ENCODE data around the gene TMEM183A.

The TMEM183A gene

GRCh38 chr1:203043830-203044545 is 36.8 kb downstream of the TMEM183A start:
- Histone ChIP-seq H3K9me3 (ENCODE audit: low read length) (no peaks in the 10 kb centered on the region), H3K27me3 (ENCODE audit: control insufficient read depth in 1 of 2, insufficient read depth in 2 of 2, low read length in 2 of 2) (no peaks in the 10 kb centered on the region), H3K9ac (ENCODE audit: low read length) (no peak overlapping the region), H3K36me3 (ENCODE audit: insufficient read depth, low read length) (no peaks in the 10 kb centered on the region), H3K27ac (ENCODE audit: low read depth, low read length) (no peak overlapping the region), H3K4me1 (ENCODE audit: insufficient read depth, low read length) (peaks cover 17% of the 10 kb centered on the region), H3K4me3 (ENCODE audit: low read depth in 1 of 2, low read length in 2 of 2) (no peak overlapping the region)

DNA sequence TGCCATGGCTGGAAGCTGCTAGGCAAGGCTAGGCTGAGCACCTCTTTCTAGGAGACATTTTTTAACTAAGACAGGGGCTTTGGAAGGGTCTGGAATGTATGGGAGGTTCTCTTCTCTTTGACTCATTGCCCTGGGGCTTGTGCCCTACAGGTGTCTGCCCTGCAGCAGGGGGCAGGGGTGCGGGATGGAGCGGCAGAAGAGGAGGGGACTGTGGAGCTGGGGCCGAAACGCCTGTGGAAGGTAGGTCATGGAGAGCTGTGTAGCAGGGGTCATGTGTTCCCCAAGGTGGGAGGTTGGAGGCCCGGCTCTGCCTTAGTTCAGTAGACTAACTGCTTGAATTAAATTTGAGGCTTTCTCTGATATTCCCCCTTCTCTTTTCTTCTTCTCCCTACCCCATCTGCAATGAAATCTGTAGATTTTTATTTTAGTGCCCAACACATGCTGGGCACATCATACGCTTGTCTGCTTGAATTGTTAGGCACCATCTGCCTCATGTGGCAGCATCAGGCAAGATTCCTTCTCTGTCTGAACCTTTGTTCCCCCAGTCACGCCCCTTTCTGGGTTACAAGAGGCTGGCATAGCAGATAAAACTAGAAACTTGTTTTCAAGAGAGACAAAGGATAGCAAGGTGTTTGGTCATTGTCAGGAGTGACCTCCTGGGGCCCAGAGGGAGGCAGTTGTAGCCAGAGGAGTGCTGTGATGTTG is 37.5 kb downstream of the TMEM183A start:
- Histone ChIP-seq H3K4me3 (ENCODE audit: low read depth in 1 of 2, low read length in 2 of 2) (no peak overlapping the region), H3K4me1 (ENCODE audit: insufficient read depth, low read length) (peaks cover 10% of the 10 kb centered on the region), H3K9ac (ENCODE audit: low read length) (no peak overlapping the region), H3K36me3 (ENCODE audit: insufficient read depth, low read length) (no peaks in the 10 kb centered on the region), H3K27me3 (ENCODE audit: control insufficient read depth in 1 of 2, insufficient read depth in 2 of 2, low read length in 2 of 2) (no peaks in the 10 kb centered on the region), H3K27ac (ENCODE audit: low read depth, low read length) (no peak overlapping the region), H3K9me3 (ENCODE audit: low read length) (no peaks in the 10 kb centered on the region)

GRCh38 chr1:203045336-203045735 is 38.2 kb downstream of the TMEM183A start:
- no peak overlapping the region for H3K27ac ChIP-seq (ENCODE audit: low read depth, low read length)
- H3K9ac ChIP-seq (ENCODE audit: low read length) = no peak overlapping the region
- no peaks in the 10 kb centered on the region for H3K9me3 ChIP-seq (ENCODE audit: low read length)
- no peaks in the 10 kb centered on the region for H3K36me3 ChIP-seq (ENCODE audit: insufficient read depth, low read length)
- no peaks in the 10 kb centered on the region for H3K27me3 ChIP-seq (ENCODE audit: control insufficient read depth in 1 of 2, insufficient read depth in 2 of 2, low read length in 2 of 2)
- H3K4me1 ChIP-seq (ENCODE audit: insufficient read depth, low read length) = peaks cover 10% of the 10 kb centered on the region
- no peak overlapping the region for H3K4me3 ChIP-seq (ENCODE audit: low read depth in 1 of 2, low read length in 2 of 2)

DNA sequence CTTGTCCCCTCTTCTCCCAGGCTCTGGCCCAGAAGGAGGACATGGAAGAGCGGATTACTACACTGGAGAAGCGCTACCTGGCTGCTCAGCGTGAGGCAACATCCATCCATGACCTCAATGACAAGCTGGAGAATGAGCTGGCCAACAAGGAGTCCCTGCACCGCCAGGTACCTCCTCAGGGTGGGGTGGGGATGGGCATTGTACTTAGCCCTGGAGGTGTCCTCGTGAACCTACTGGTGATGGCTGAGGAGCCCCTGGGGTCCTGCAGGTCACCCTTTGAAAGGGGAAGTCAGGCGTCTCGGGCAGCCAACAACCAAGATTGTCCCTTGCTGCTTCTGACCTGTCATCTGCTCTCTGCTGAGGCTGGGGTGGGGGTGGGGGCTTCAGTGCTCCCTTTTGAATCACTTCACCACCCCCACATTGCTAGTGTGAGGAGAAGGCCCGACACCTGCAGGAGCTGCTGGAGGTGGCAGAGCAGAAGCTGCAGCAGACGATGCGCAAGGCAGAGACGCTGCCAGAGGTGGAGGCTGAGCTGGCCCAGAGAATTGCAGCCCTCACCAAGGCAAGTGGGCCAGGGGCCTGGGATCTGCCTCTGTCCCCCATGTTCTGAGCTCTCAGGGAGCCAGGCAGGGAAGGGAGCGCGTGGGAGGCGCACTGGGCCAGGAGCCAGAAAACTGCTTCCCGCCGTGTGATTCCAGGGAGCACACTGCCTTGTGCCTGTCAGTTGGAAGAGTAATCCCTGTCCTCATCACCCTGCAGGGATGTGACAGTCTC is 38.8 kb downstream of the TMEM183A start:
- Histone ChIP-seq H3K27ac (ENCODE audit: low read depth, low read length) (no peak overlapping the region), H3K36me3 (ENCODE audit: insufficient read depth, low read length) (no peaks in the 10 kb centered on the region), H3K9me3 (ENCODE audit: low read length) (no peaks in the 10 kb centered on the region), H3K9ac (ENCODE audit: low read length) (no peak overlapping the region), H3K27me3 (ENCODE audit: control insufficient read depth in 1 of 2, insufficient read depth in 2 of 2, low read length in 2 of 2) (no peaks in the 10 kb centered on the region), H3K4me3 (ENCODE audit: low read depth in 1 of 2, low read length in 2 of 2) (no peak overlapping the region), H3K4me1 (ENCODE audit: insufficient read depth, low read length) (peaks cover 10% of the 10 kb centered on the region)

DNA sequence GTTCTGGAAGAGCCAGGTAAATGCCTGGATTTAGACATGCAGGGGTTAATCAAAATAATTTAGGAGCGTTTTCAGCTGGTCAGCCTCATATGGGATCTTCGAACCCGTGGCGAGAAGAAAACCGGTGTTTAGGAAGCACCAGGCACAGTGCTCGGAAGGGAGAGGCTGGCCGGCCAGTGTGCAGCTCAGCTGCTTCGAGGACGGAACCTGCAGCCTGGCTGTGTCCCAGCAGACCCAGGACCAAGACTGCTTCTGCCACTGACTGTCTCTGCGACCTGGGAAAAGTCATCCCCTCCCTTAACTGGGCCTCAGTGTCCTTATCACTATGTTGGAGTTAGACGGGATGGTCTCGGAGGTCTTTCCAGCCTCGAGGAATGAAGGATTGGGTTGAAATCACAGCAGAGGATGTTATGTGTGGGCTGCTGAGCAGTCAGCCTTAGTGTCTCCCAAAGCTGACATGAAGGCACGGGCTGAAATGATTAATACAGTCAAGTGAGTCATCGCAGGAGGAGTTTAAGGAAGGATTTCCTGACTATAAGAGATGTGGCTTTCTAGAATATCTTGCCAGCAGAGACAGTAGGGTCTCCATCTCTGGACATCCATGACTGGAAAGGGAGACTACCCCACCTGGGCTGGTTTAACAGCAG is 39.9 kb downstream of the TMEM183A start:
- Histone ChIP-seq H3K9ac (ENCODE audit: low read length) (no peak overlapping the region), H3K4me1 (ENCODE audit: insufficient read depth, low read length) (peaks cover 10% of the 10 kb centered on the region), H3K27me3 (ENCODE audit: control insufficient read depth in 1 of 2, insufficient read depth in 2 of 2, low read length in 2 of 2) (no peaks in the 10 kb centered on the region), H3K9me3 (ENCODE audit: low read length) (no peaks in the 10 kb centered on the region), H3K4me3 (ENCODE audit: low read depth in 1 of 2, low read length in 2 of 2) (no peak overlapping the region), H3K27ac (ENCODE audit: low read depth, low read length) (no peak overlapping the region), H3K36me3 (ENCODE audit: insufficient read depth, low read length) (no peaks in the 10 kb centered on the region)

- Histone ChIP-seq H3K27ac (ENCODE audit: low read depth, low read length) (no peak overlapping the region), H3K4me1 (ENCODE audit: insufficient read depth, low read length) (peaks cover 10% of the 10 kb centered on the region), H3K27me3 (ENCODE audit: control insufficient read depth in 1 of 2, insufficient read depth in 2 of 2, low read length in 2 of 2) (no peaks in the 10 kb centered on the region), H3K36me3 (ENCODE audit: insufficient read depth, low read length) (no peaks in the 10 kb centered on the region), H3K4me3 (ENCODE audit: low read depth in 1 of 2, low read length in 2 of 2) (no peak overlapping the region), H3K9me3 (ENCODE audit: low read length) (no peaks in the 10 kb centered on the region), H3K9ac (ENCODE audit: low read length) (no peak overlapping the region)
Measured at GRCh38 chr1:203048086-203048485, 40.9 kb downstream of the TMEM183A start.

DNA sequence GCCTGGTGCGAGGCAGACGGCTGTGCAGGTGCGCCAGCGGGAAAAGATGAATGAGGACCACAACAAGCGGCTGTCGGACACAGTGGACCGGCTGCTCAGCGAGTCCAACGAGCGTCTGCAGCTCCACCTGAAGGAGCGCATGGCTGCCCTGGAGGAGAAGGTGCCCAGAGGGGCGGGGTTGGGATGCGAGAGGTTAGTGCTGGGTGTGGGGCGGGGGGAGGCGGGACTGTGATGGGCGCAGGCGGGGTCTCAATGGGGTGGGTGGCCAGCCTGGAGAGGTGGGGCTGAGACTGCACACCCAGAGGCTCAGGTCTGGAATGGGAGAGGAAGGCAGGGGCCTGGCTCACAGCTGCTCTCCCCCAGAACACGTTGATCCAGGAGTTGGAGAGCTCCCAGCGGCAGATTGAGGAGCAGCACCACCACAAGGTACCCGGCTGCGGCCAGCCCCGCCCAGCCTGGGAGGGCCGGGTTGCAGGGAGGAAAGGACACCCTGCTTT is 41.4 kb downstream of the TMEM183A start:
- Histone ChIP-seq H3K36me3 (ENCODE audit: insufficient read depth, low read length) (no peaks in the 10 kb centered on the region), H3K9ac (ENCODE audit: low read length) (no peak overlapping the region), H3K27me3 (ENCODE audit: control insufficient read depth in 1 of 2, insufficient read depth in 2 of 2, low read length in 2 of 2) (no peaks in the 10 kb centered on the region), H3K9me3 (ENCODE audit: low read length) (no peaks in the 10 kb centered on the region), H3K4me3 (ENCODE audit: low read depth in 1 of 2, low read length in 2 of 2) (no peak overlapping the region), H3K27ac (ENCODE audit: low read depth, low read length) (no peak overlapping the region), H3K4me1 (ENCODE audit: insufficient read depth, low read length) (peaks cover 10% of the 10 kb centered on the region)

- Histone ChIP-seq H3K27ac (ENCODE audit: low read depth, low read length) (no peak overlapping the region), H3K36me3 (ENCODE audit: insufficient read depth, low read length) (no peaks in the 10 kb centered on the region), H3K27me3 (ENCODE audit: control insufficient read depth in 1 of 2, insufficient read depth in 2 of 2, low read length in 2 of 2) (no peaks in the 10 kb centered on the region), H3K4me1 (ENCODE audit: insufficient read depth, low read length) (peaks cover 10% of the 10 kb centered on the region), H3K9ac (ENCODE audit: low read length) (no peak overlapping the region), H3K4me3 (ENCODE audit: low read depth in 1 of 2, low read length in 2 of 2) (no peak overlapping the region), H3K9me3 (ENCODE audit: low read length) (no peaks in the 10 kb centered on the region)
Measured at GRCh38 chr1:203049077-203049476, 41.9 kb downstream of the TMEM183A start.

GRCh38 chr1:203049576-203050180 is 42.5 kb downstream of the TMEM183A start:
- H3K4me3 ChIP-seq (ENCODE audit: low read depth in 1 of 2, low read length in 2 of 2) = no peak overlapping the region

GRCh38 chr1:203050826-203051225 is 43.7 kb downstream of the TMEM183A start:
- Histone ChIP-seq H3K9me3 (ENCODE audit: low read length) (no peaks in the 10 kb centered on the region), H3K27ac (ENCODE audit: low read depth, low read length) (no peak overlapping the region), H3K36me3 (ENCODE audit: insufficient read depth, low read length) (no peaks in the 10 kb centered on the region), H3K4me3 (ENCODE audit: low read depth in 1 of 2, low read length in 2 of 2) (no peak overlapping the region), H3K9ac (ENCODE audit: low read length) (no peak overlapping the region), H3K4me1 (ENCODE audit: insufficient read depth, low read length) (peaks cover 10% of the 10 kb centered on the region), H3K27me3 (ENCODE audit: control insufficient read depth in 1 of 2, insufficient read depth in 2 of 2, low read length in 2 of 2) (no peaks in the 10 kb centered on the region)

More at GRCh38 chr1:203049576-203050180, 42.5 kb downstream of the TMEM183A start:
- Histone ChIP-seq H3K4me1 (ENCODE audit: insufficient read depth, low read length) (peaks cover 10% of the 10 kb centered on the region), H3K9me3 (ENCODE audit: low read length) (no peaks in the 10 kb centered on the region), H3K27ac (ENCODE audit: low read depth, low read length) (no peak overlapping the region), H3K9ac (ENCODE audit: low read length) (no peak overlapping the region), H3K27me3 (ENCODE audit: control insufficient read depth in 1 of 2, insufficient read depth in 2 of 2, low read length in 2 of 2) (no peaks in the 10 kb centered on the region), H3K36me3 (ENCODE audit: insufficient read depth, low read length) (no peaks in the 10 kb centered on the region)
